Measurements from ENCODE around the gene ANKRD31.

ANKRD31 gene

DNA sequence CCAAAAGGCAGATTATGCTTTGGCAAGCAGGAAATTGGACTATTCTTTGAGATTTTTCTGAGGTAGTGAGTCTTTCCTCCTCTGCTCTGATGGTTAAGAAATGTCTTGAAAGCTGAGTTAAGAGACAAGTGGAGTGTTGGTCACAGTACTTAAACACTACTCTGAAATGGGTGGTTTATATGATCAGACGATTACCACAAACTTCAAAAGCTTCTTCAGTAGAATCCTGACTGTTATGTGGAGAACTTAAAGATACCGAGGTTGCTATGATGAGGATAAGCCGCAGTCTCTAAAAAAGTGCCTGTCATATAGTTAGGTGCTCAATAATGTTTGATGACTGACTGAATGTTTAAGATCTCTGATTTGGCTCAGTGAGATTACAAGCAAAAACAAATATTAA, 208.6 kb downstream of the ANKRD31 start:
- DNase-seq = no peak

GRCh38 chr5:75023368-75024159, 213.1 kb downstream of the ANKRD31 start:
- DNase-seq = no peak

GRCh38 chr5:75021800-75022199, 214.9 kb downstream of the ANKRD31 start:
- no peak for DNase-seq

DNA sequence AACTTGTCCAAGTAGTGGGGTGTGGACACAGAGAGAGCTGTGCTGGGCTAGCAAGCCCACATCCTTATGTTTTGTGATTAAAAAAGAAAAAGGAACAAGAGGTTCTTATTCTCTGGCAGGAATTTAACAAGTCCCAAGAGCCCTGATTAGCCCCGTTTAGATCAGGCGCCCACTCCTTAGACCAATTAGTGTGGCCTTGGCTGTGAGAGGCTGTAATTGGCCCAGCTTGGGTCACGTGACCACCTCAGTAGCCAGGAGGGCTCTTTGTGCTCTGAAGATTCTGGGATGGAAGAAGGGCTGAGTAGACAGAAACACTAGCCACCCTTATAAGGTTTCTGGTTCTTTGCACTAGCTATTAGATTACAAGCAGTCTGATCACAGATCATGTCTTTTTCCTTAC, 215.5 kb downstream of the ANKRD31 start:
- no peak for DNase-seq

GRCh38 chr5:75020016-75020656, 216.5 kb downstream of the ANKRD31 start:
- no peak for DNase-seq

DNA sequence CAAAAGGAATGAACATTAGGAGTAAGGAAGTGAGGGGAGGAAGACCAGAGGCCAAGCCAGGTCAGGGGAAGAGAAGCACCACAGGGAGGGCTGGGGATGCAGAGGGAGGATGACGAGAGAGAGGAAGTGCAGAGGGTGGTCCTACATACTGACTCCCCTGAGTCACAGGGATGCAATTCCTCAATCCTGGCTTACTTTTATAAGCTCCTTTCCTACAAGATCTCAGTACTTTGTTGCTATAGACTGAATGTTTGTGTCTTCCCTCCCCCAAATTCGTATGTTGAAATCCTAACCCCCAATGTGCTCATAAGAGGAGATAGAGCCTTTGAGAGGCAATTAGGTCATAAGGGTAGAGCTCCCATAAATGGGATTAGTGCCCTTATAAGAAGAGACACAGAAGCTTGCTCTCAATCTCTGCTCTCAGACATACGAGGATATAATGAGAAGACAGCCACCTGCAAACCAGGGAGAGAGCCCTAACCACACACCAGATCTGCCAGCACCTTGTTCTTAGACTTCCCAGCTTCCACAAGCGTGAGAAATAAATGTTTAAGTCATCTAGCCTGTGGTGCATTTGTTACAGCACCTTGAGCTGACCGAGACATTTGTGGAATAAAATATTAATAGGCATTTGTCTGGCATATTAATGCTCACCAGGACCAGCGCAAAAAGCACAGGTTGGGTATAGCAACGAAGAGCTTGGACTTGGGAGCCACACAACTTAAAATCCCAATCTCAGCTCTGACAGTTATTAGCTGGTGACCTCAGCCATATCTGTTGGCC, 217.7 kb downstream of the ANKRD31 start:
- no peak for DNase-seq
